Natural killer cell (primary cell): ENCODE data around the gene AFAP1L2. TPM values are rescaled to one million over a fixed set of nuclear protein-coding genes. Genes with fewer than 3 reads are reported as not detected.

Experiments
- ATAC-seq, 3 donors: fragments of 150-1000 bp in 2 of 3; fragments of 200-7000 bp in 1 of 3; cut with Tn5 transposase; 1 replicate in 1 of 3; 2 replicates in 2 of 3; pipeline ENCODE4 v1.10.0; 2021; ENCODE audit warnings: mild to moderate bottlenecking in 2 of 3, moderate library complexity in 2 of 3
- DNase-seq, 2 donors: peaks; one replicate each; pipeline versions ENCODE4 v3.0.0 to v3.0.0-alpha.2; 2013 to 2021; ENCODE audit warnings: mixed read lengths in 1 of 2
- H3K27ac ChIP-seq: one replicate; pipeline ENCODE4 v1.5.1; 2013; ENCODE audit warnings: mild to moderate bottlenecking, low read length
- H3K27me3 ChIP-seq: one replicate; pipeline ENCODE4 v1.6.1; 2013; ENCODE audit warnings: low read length; ENCODE audit not compliant: control insufficient read depth, insufficient read depth
- H3K36me3 ChIP-seq: one replicate; pipeline ENCODE4 v1.6.1; 2013; ENCODE audit warnings: low read length; ENCODE audit not compliant: control insufficient read depth, insufficient read depth
- H3K4me1 ChIP-seq: one replicate; pipeline ENCODE4 v1.6.1; 2013; ENCODE audit warnings: low read length; ENCODE audit not compliant: control insufficient read depth, insufficient read depth
- H3K4me3 ChIP-seq: one replicate; pipeline ENCODE4 v1.5.1; 2013; ENCODE audit warnings: low read length
- H3K9me3 ChIP-seq: one replicate; pipeline ENCODE4 v1.6.1; 2013; ENCODE audit warnings: low read length; ENCODE audit not compliant: control insufficient read depth, insufficient read depth
- H3K27ac Mint-ChIP-seq, 2 donors: one replicate each; pipeline ENCODE4 v1.8.0; 2022; ENCODE audit warnings: mild to moderate bottlenecking in 2 of 2, mixed read lengths in 2 of 2, moderate library complexity in 1 of 2
- H3K27me3 Mint-ChIP-seq, 2 donors: one replicate each; pipeline ENCODE4 v1.8.0; 2022; ENCODE audit warnings: low read depth in 2 of 2, mixed read lengths in 2 of 2
- H3K36me3 Mint-ChIP-seq: one replicate; pipeline ENCODE4 v1.8.0; 2022; ENCODE audit warnings: mixed read lengths
- H3K4me1 Mint-ChIP-seq, 2 donors: one replicate each; pipeline ENCODE4 v1.8.0; 2022; ENCODE audit warnings: mixed read lengths in 2 of 2
- H3K4me3 Mint-ChIP-seq: one replicate; pipeline ENCODE4 v1.8.0; 2022; ENCODE audit warnings: mild to moderate bottlenecking, moderate library complexity, mixed read lengths
- H3K9me3 Mint-ChIP-seq, 2 donors: one replicate each; pipeline ENCODE4 v1.8.0; 2022; ENCODE audit warnings: mixed read lengths in 2 of 2
- CTCF ChIP-seq: fragments of 200-600 bp; IDR thresholded peaks from one replicate; pipeline ENCODE4 v1.8.0; 2022; ENCODE audit warnings: antibody characterized with exemption
- WGBS: methylation state at CpG from one replicate; pipeline ENCODE4 v1.1.7; 2013; ENCODE audit warnings: missing lambda C conversion rate; ENCODE audit not compliant: insufficient coverage; 5-methylcytosine and 5-hydroxymethylcytosine counted together
- intact Hi-C: fragments of 100-400 bp; cut with micrococcal nuclease; formaldehyde crosslinking; loops from one replicate; pipeline ENCODE4 v1.14.2; 2022
- total RNA-seq, 4 donors: library from RNA; stranded (reverse); fragments of 120-200 nt in 1 of 4; gene quantifications; one replicate each; pipeline versions ENCODE4 v1.2.3 to v1.2.4, GENCODE V29; 2013 to 2022

Gene AFAP1L2
- total RNA-seq, 3 donors from 2014 or later (not counting 1 experiment from before 2014, with no cell fraction given), result 0.66 to 2.8 (median 1.3) TPM

- ATAC-seq (no peak), DNase-seq (no peak)
- Histone ChIP-seq H3K36me3 (peaks cover 3% of the 10 kb centered on the region), H3K27ac (no peak overlapping the region), H3K4me1 (no peaks in the 10 kb centered on the region), H3K27me3 (no peaks in the 10 kb centered on the region), H3K4me3 (no peak overlapping the region), H3K9me3 (peaks cover 12% of the 10 kb centered on the region)
- Mint-ChIP-seq H3K27me3 (no peaks in the 10 kb centered on the region), H3K9me3 (peaks cover 2 to 8% of the 10 kb centered on the region in 2 donors), H3K36me3 (peaks cover 22% of the 10 kb centered on the region), H3K27ac (no peak overlapping the region), H3K4me1 (no peaks in the 10 kb centered on the region), H3K4me3 (no peak overlapping the region)
- intact Hi-C loops, result no loop called here
- WGBS, result 98% methylated on average over 14 of the region's 14 CpGs
- no peak for TF ChIP-seq CTCF
Observed at GRCh38 chr10:114297136-114297705, 107.1 kb downstream of the AFAP1L2 start.

- Mint-ChIP-seq H3K27ac (no peak overlapping the region), H3K36me3 (peaks cover 22% of the 10 kb centered on the region), H3K4me3 (no peak overlapping the region), H3K4me1 (no peaks in the 10 kb centered on the region), H3K27me3 (peaks cover 0 to 2% of the 10 kb centered on the region in 2 donors), H3K9me3 (peaks cover 2 to 8% of the 10 kb centered on the region in 2 donors)
- H3K27me3 ChIP-seq, result no peaks in the 10 kb centered on the region
- H3K36me3 ChIP-seq, result peaks cover 3% of the 10 kb centered on the region
- intact Hi-C loops, result no loop called here
- H3K9me3 ChIP-seq, result peaks cover 12% of the 10 kb centered on the region
- ATAC-seq (no peak), DNase-seq (no peak)
- H3K27ac ChIP-seq, result no peak overlapping the region
- H3K4me1 ChIP-seq, result no peaks in the 10 kb centered on the region
- TF ChIP-seq CTCF, result no peak
- WGBS, result no CpG with 5 or more reads among the region's 1 CpG
- no peak overlapping the region for H3K4me3 ChIP-seq
Observed at GRCh38 chr10:114295393-114295792, 108.9 kb downstream of the AFAP1L2 start.

DNA sequence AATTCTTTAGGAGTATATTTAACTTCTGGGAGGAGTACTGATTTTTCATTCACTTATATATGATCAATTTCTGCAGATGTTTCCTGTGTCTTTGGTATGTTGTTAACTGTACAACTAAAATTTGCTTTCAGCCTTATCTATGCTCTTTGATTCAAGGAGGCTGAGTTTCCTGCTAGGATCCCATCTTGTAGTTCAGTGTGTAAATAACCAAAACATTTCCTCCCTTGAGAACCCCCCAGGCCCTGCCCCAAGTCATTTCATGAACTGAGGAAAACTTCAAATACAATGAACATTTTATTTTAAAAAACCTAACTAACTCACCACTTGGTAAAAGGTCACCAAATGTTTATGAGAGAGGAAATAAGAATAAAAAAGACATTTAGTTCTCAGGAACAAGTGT is 109.8 kb downstream of the AFAP1L2 start:
- no peak for DNase-seq
- Mint-ChIP-seq H3K27ac (no peak overlapping the region), H3K4me1 (no peaks in the 10 kb centered on the region), H3K27me3 (peaks cover 0 to 2% of the 10 kb centered on the region in 2 donors), H3K36me3 (peaks cover 22% of the 10 kb centered on the region), H3K4me3 (no peak overlapping the region), H3K9me3 (peaks cover 2 to 8% of the 10 kb centered on the region in 2 donors)
- ATAC-seq, result no peak
- Histone ChIP-seq H3K27me3 (no peaks in the 10 kb centered on the region), H3K36me3 (peaks cover 3% of the 10 kb centered on the region), H3K4me1 (no peaks in the 10 kb centered on the region), H3K4me3 (no peak overlapping the region), H3K27ac (no peak overlapping the region), H3K9me3 (peaks cover 12% of the 10 kb centered on the region)
- TF ChIP-seq CTCF, result no peak
- intact Hi-C loops, result no loop called here

GRCh38 chr10:114293075-114293474 is 111.2 kb downstream of the AFAP1L2 start:
- no peaks in the 10 kb centered on the region for H3K27me3 ChIP-seq
- H3K4me3 ChIP-seq, result no peak overlapping the region
- Mint-ChIP-seq H3K4me3 (no peak overlapping the region), H3K27me3 (peaks cover 0 to 2% of the 10 kb centered on the region in 2 donors), H3K27ac (no peak overlapping the region), H3K4me1 (no peaks in the 10 kb centered on the region), H3K9me3 (peaks cover 2 to 8% of the 10 kb centered on the region in 2 donors), H3K36me3 (peaks cover 22% of the 10 kb centered on the region)
- no peak overlapping the region for H3K27ac ChIP-seq
- TF ChIP-seq CTCF, result no peak
- peaks cover 12% of the 10 kb centered on the region for H3K9me3 ChIP-seq
- DNase-seq (no peak), ATAC-seq (no peak)
- no peaks in the 10 kb centered on the region for H3K4me1 ChIP-seq
- WGBS, result 92% methylated on average over 5 of the region's 5 CpGs
- peaks cover 3% of the 10 kb centered on the region for H3K36me3 ChIP-seq
- intact Hi-C loops, result no loop called here
